RCC 7860 (cell line): ENCODE measurements around the gene NHEJ1.
A peak's percentile ranks its signal among the peaks of the same experiment; 100 is the strongest.
"Not testable (repeated sequence)": the region's sequence is repeated elsewhere in the genome, so short reads cannot be mapped to it uniquely, and the experiment has no call there.

ENCODE experiments used
- DNase-seq: peaks from one replicate; pipeline ENCODE4 v3.0.0-alpha.2; 2015; ENCODE audit warnings: low spot score
- FAIRE-seq: peaks from 2 replicates; lab custom pipeline; 2012; peaks lifted over from hg19 to GRCh38; lab: Jason Lieb, UNC

NHEJ1 gene

GRCh38 chr2:219160186-219161017, at the start of gene NHEJ1:
TSS of gene NHEJ1 (minus strand) at chr2:219160815. CDS start at chr2:219158362, 2,453 bp downstream.
- peak; percentile 86 for DNase-seq
- peak; percentile 62 for FAIRE-seq

- DNase-seq (no peak), FAIRE-seq (no peak)
These were observed 48.9 kb upstream of the NHEJ1 start for GRCh38 chr2:219209236-219210195.

- peak; percentile 14 for DNase-seq
- no peak for FAIRE-seq
These were observed 47.5 kb upstream of the NHEJ1 start for GRCh38 chr2:219207884-219208740.

GRCh38 chr2:219207134-219207883, 46.7 kb upstream of the NHEJ1 start:
- FAIRE-seq (no peak), DNase-seq (peak; percentile 42)

- DNase-seq: peak; percentile 81
- FAIRE-seq: no peak
These were observed 45.9 kb upstream of the NHEJ1 start, which contains the start of gene ZFAND2B for GRCh38 chr2:219206328-219207133. TSS of gene ZFAND2B (plus strand) at chr2:219206782. CDS start at chr2:219206988, 206 bp downstream.

- FAIRE-seq (no peak), DNase-seq (no peak)
These were observed 45.3 kb upstream of the NHEJ1 start for GRCh38 chr2:219205981-219206327.

- DNase-seq: no peak
- no peak for FAIRE-seq
These were observed 44.5 kb upstream of the NHEJ1 start for GRCh38 chr2:219205165-219205538.

- FAIRE-seq: no peak
- no peak for DNase-seq
These were observed 44.0 kb upstream of the NHEJ1 start for GRCh38 chr2:219204425-219205164.

GRCh38 chr2:219201331-219201730, 40.7 kb upstream of the NHEJ1 start:
- not testable (repeated sequence) for FAIRE-seq

GRCh38 chr2:219200502-219201326, 40.1 kb upstream of the NHEJ1 start:
- FAIRE-seq, DNase-seq: not testable (repeated sequence)

More at GRCh38 chr2:219201331-219201730, 40.7 kb upstream of the NHEJ1 start:
- not testable (repeated sequence) for DNase-seq

- FAIRE-seq (no peak), DNase-seq (no peak)
These were observed 39.0 kb upstream of the NHEJ1 start for GRCh38 chr2:219199470-219200211.

- FAIRE-seq: no peak
- DNase-seq: no peak
These were observed 38.4 kb upstream of the NHEJ1 start for GRCh38 chr2:219198974-219199373.

- FAIRE-seq: no peak
- no peak for DNase-seq
These were observed 36.8 kb upstream of the NHEJ1 start for GRCh38 chr2:219197388-219197787.

GRCh38 chr2:219186754-219187456, 26.3 kb upstream of the NHEJ1 start:
- no peak for FAIRE-seq
- DNase-seq: no peak

GRCh38 chr2:219184121-219184520, 23.5 kb upstream of the NHEJ1 start:
- FAIRE-seq (no peak), DNase-seq (no peak)

GRCh38 chr2:219183151-219183772, 22.6 kb upstream of the NHEJ1 start:
- FAIRE-seq: no peak
- DNase-seq: no peak
